T-helper 1 cell treated with Interleukin-12 subunit alpha and Interleukin-12 subunit beta and Interleukin-4 antibody, amounts not matched to agents 30 μg/mL and 1 μg/mL, for 36 hours (primary cell): Measurements from ENCODE around the gene APCDD1L.

Source experiments
- H3K27ac Mint-ChIP-seq: one replicate; pipeline ENCODE4 v1.8.0; 2021; ENCODE audit warnings: mild to moderate bottlenecking, mixed read lengths
- H3K27me3 Mint-ChIP-seq: one replicate; pipeline ENCODE4 v1.8.0; 2021; ENCODE audit warnings: low read depth, mixed read lengths
- H3K36me3 Mint-ChIP-seq: one replicate; pipeline ENCODE4 v1.8.0; 2021; ENCODE audit warnings: low read depth, mixed read lengths
- H3K4me1 Mint-ChIP-seq: one replicate; pipeline ENCODE4 v1.8.0; 2021; ENCODE audit warnings: low read depth, mixed read lengths
- H3K4me3 Mint-ChIP-seq: one replicate; pipeline ENCODE4 v1.8.0; 2021; ENCODE audit warnings: mild to moderate bottlenecking, moderate library complexity, mixed read lengths
- H3K9me3 Mint-ChIP-seq: one replicate; pipeline ENCODE4 v1.8.0; 2021; ENCODE audit warnings: mixed read lengths

Gene APCDD1L

GRCh38 chr20:58495623-58496428 is 19.4 kb downstream of the APCDD1L start:
- Mint-ChIP-seq H3K4me1 (no peaks in the 10 kb centered on the region), H3K27ac (no peak overlapping the region), H3K4me3 (no peak overlapping the region), H3K27me3 (no peaks in the 10 kb centered on the region), H3K36me3 (no peaks in the 10 kb centered on the region), H3K9me3 (no peaks in the 10 kb centered on the region)

GRCh38 chr20:58494923-58495622 is 20.1 kb downstream of the APCDD1L start:
- no peaks in the 10 kb centered on the region for H3K27me3 Mint-ChIP-seq
- no peak overlapping the region for H3K27ac Mint-ChIP-seq

GRCh38 chr20:58492795-58493524 is 22.2 kb downstream of the APCDD1L start:
- H3K27me3 Mint-ChIP-seq: peaks cover 5% of the 10 kb centered on the region
- H3K9me3 Mint-ChIP-seq: peaks cover 8% of the 10 kb centered on the region
- H3K4me3 Mint-ChIP-seq: no peak overlapping the region
- H3K4me1 Mint-ChIP-seq: no peaks in the 10 kb centered on the region
- no peaks in the 10 kb centered on the region for H3K36me3 Mint-ChIP-seq
- no peak overlapping the region for H3K27ac Mint-ChIP-seq

More at GRCh38 chr20:58494923-58495622, 20.1 kb downstream of the APCDD1L start:
- H3K4me1 Mint-ChIP-seq: no peaks in the 10 kb centered on the region
- H3K4me3 Mint-ChIP-seq: no peak overlapping the region
- no peaks in the 10 kb centered on the region for H3K9me3 Mint-ChIP-seq
- H3K36me3 Mint-ChIP-seq: no peaks in the 10 kb centered on the region

GRCh38 chr20:58492074-58492718 is 23.0 kb downstream of the APCDD1L start:
- Mint-ChIP-seq H3K27ac (no peak overlapping the region), H3K27me3 (peaks cover 5% of the 10 kb centered on the region), H3K4me1 (no peaks in the 10 kb centered on the region), H3K36me3 (no peaks in the 10 kb centered on the region), H3K9me3 (peaks cover 8% of the 10 kb centered on the region), H3K4me3 (no peak overlapping the region)

- H3K4me1 Mint-ChIP-seq: peaks cover 3% of the 10 kb centered on the region
- peaks cover 27% of the 10 kb centered on the region for H3K9me3 Mint-ChIP-seq
- peaks cover 3% of the 10 kb centered on the region for H3K36me3 Mint-ChIP-seq
- H3K4me3 Mint-ChIP-seq: no peak overlapping the region
- no peak overlapping the region for H3K27ac Mint-ChIP-seq
- peaks cover 20% of the 10 kb centered on the region for H3K27me3 Mint-ChIP-seq
Observed at GRCh38 chr20:58486207-58486606, 29.0 kb downstream of the APCDD1L start.

- Mint-ChIP-seq H3K9me3 (peaks cover 27% of the 10 kb centered on the region), H3K4me1 (peaks cover 3% of the 10 kb centered on the region), H3K27me3 (peaks cover 20% of the 10 kb centered on the region), H3K4me3 (no peak overlapping the region), H3K27ac (no peak overlapping the region), H3K36me3 (peaks cover 3% of the 10 kb centered on the region)
Observed at GRCh38 chr20:58485393-58485792, 29.8 kb downstream of the APCDD1L start.

- Mint-ChIP-seq H3K27ac (no peak overlapping the region), H3K27me3 (peaks cover 17% of the 10 kb centered on the region), H3K36me3 (peaks cover 3% of the 10 kb centered on the region), H3K9me3 (peaks cover 21% of the 10 kb centered on the region), H3K4me3 (no peak overlapping the region), H3K4me1 (peaks cover 3% of the 10 kb centered on the region)
Observed at GRCh38 chr20:58483470-58483869, 31.7 kb downstream of the APCDD1L start.

GRCh38 chr20:58483051-58483450 is 32.1 kb downstream of the APCDD1L start:
- Mint-ChIP-seq H3K4me3 (no peak overlapping the region), H3K27ac (no peak overlapping the region), H3K4me1 (peaks cover 3% of the 10 kb centered on the region), H3K9me3 (peaks cover 19% of the 10 kb centered on the region), H3K27me3 (peaks cover 21% of the 10 kb centered on the region), H3K36me3 (peaks cover 3% of the 10 kb centered on the region)

GRCh38 chr20:58482416-58482815 is 32.8 kb downstream of the APCDD1L start:
- Mint-ChIP-seq H3K4me1 (peaks cover 3% of the 10 kb centered on the region), H3K27ac (no peak overlapping the region), H3K36me3 (peaks cover 3% of the 10 kb centered on the region), H3K4me3 (no peak overlapping the region), H3K9me3 (peaks cover 19% of the 10 kb centered on the region), H3K27me3 (peaks cover 24% of the 10 kb centered on the region)

- Mint-ChIP-seq H3K4me1 (peaks cover 3% of the 10 kb centered on the region), H3K9me3 (peaks cover 18% of the 10 kb centered on the region), H3K36me3 (peaks cover 3% of the 10 kb centered on the region), H3K4me3 (no peak overlapping the region), H3K27me3 (peaks cover 26% of the 10 kb centered on the region), H3K27ac (no peak overlapping the region)
Observed at GRCh38 chr20:58481481-58482021, 33.6 kb downstream of the APCDD1L start.

GRCh38 chr20:58480551-58481336 is 34.5 kb downstream of the APCDD1L start:
- H3K27ac Mint-ChIP-seq: no peak overlapping the region

GRCh38 chr20:58479726-58480440 is 35.3 kb downstream of the APCDD1L start:
- no peaks in the 10 kb centered on the region for H3K36me3 Mint-ChIP-seq
- H3K27me3 Mint-ChIP-seq: peaks cover 23% of the 10 kb centered on the region
- peaks cover 3% of the 10 kb centered on the region for H3K4me1 Mint-ChIP-seq
- H3K9me3 Mint-ChIP-seq: peaks cover under 1% of the 10 kb centered on the region
- H3K27ac Mint-ChIP-seq: no peak overlapping the region
- H3K4me3 Mint-ChIP-seq: no peak overlapping the region

More at GRCh38 chr20:58480551-58481336, 34.5 kb downstream of the APCDD1L start:
- Mint-ChIP-seq H3K4me1 (peaks cover 3% of the 10 kb centered on the region), H3K9me3 (peaks cover 9% of the 10 kb centered on the region), H3K27me3 (peaks cover 23% of the 10 kb centered on the region), H3K36me3 (no peaks in the 10 kb centered on the region), H3K4me3 (no peak overlapping the region)
